CD4-positive, alpha-beta T cell treated with Interleukin-21 for 1 hour (primary cell): ENCODE data around the gene MAPKAP1.
A peak's percentile ranks its signal among the peaks of the same experiment; 100 is the strongest.

Experiments used
- DNase-seq: peaks from one replicate; pipeline ENCODE4 v3.0.0-alpha.2; 2020

The MAPKAP1 gene

GRCh38 chr9:125672876-125673275 lies 34.1 kb downstream of the MAPKAP1 start:
- DNase-seq: no peak

GRCh38 chr9:125663127-125663526 lies 43.9 kb downstream of the MAPKAP1 start:
- DNase-seq: no peak

- no peak for DNase-seq
Observed at GRCh38 chr9:125660557-125660956, 46.5 kb downstream of the MAPKAP1 start.

- DNase-seq: no peak
Observed at GRCh38 chr9:125659954-125660353, 47.1 kb downstream of the MAPKAP1 start.

GRCh38 chr9:125659201-125659840 lies 47.7 kb downstream of the MAPKAP1 start:
- DNase-seq: no peak

GRCh38 chr9:125656560-125656959 lies 50.4 kb downstream of the MAPKAP1 start:
- DNase-seq: no peak

GRCh38 chr9:125655691-125656410 lies 51.2 kb downstream of the MAPKAP1 start:
- DNase-seq: no peak

GRCh38 chr9:125655066-125655633 lies 51.9 kb downstream of the MAPKAP1 start:
- DNase-seq: no peak

- DNase-seq: no peak
Observed at GRCh38 chr9:125654121-125654520, 52.9 kb downstream of the MAPKAP1 start.

- no peak for DNase-seq
Observed at GRCh38 chr9:125653325-125653724, 53.7 kb downstream of the MAPKAP1 start.

GRCh38 chr9:125652759-125653158 lies 54.2 kb downstream of the MAPKAP1 start:
- DNase-seq: no peak

- no peak for DNase-seq
Observed at GRCh38 chr9:125652233-125652594, 54.8 kb downstream of the MAPKAP1 start.

- DNase-seq: no peak
Observed at GRCh38 chr9:125651576-125652232, 55.3 kb downstream of the MAPKAP1 start.

GRCh38 chr9:125650271-125650737 lies 56.7 kb downstream of the MAPKAP1 start:
- DNase-seq: peak; percentile 15

GRCh38 chr9:125649826-125650225 lies 57.2 kb downstream of the MAPKAP1 start:
- no peak for DNase-seq

- DNase-seq: no peak
Observed at GRCh38 chr9:125649315-125649714, 57.7 kb downstream of the MAPKAP1 start.

- no peak for DNase-seq
Observed at GRCh38 chr9:125648294-125648693, 58.7 kb downstream of the MAPKAP1 start.

GRCh38 chr9:125646621-125647100 lies 60.3 kb downstream of the MAPKAP1 start:
- peak; percentile 14 for DNase-seq

- DNase-seq: no peak
Observed at GRCh38 chr9:125646217-125646616, 60.8 kb downstream of the MAPKAP1 start.

- no peak for DNase-seq
Observed at GRCh38 chr9:125644819-125645507, 62.0 kb downstream of the MAPKAP1 start.

GRCh38 chr9:125642311-125642710 lies 64.7 kb downstream of the MAPKAP1 start:
- DNase-seq: no peak

GRCh38 chr9:125639057-125639456 lies 68.0 kb downstream of the MAPKAP1 start:
- DNase-seq: no peak
